Left ventricle myocardium inferior (tissue), 1 donor: ENCODE data around the gene LRRC56. TPM values are rescaled to one million over a fixed set of nuclear protein-coding genes. Genes with fewer than 3 reads are reported as not detected.
"Not testable (repeated sequence)": the region's sequence is repeated elsewhere in the genome, so short reads cannot be mapped to it uniquely, and the experiment has no call there.

Experiments
- DNase-seq: peaks from one replicate; pipeline ENCODE4 v3.0.0-alpha.2; 2020
- H3K27ac ChIP-seq: fragments of 200-600 bp; replicated peaks from 2 replicates; pipeline ENCODE4 v1.8.0; 2021
- H3K27me3 ChIP-seq: fragments of 200-600 bp; 2 replicates; pipeline ENCODE4 v1.8.0; 2021; ENCODE audit warnings: low read depth
- H3K36me3 ChIP-seq: fragments of 200-600 bp; 2 replicates; pipeline ENCODE4 v1.8.0; 2021
- H3K4me1 ChIP-seq: fragments of 200-600 bp; 2 replicates; pipeline ENCODE4 v1.8.0; 2021
- H3K4me3 ChIP-seq: fragments of 200-600 bp; 2 replicates; pipeline ENCODE4 v1.8.0; 2021; ENCODE audit warnings: mild to moderate bottlenecking, moderate library complexity
- H3K9me3 ChIP-seq: fragments of 200-600 bp; replicated peaks from 2 replicates; pipeline ENCODE4 v1.8.0; 2021
- CTCF ChIP-seq: fragments of 200-600 bp; IDR thresholded peaks from 2 replicates; pipeline ENCODE4 v1.8.0; 2021; ENCODE audit warnings: antibody characterized with exemption, mild to moderate bottlenecking, borderline replicate concordance
- intact Hi-C: fragments of 100-400 bp; cut with micrococcal nuclease; formaldehyde crosslinking; loops from one replicate; pipeline ENCODE4 v1.11.0; 2022
- total RNA-seq: library from RNA; stranded (reverse); fragmentation: NEBNext Ultra II Directional; extraction: Animal tissue kit (Norgen Biotek cat#: 25700); gene quantifications from one replicate; pipeline ENCODE4 v1.2.1, GENCODE V29; 2021
- donor health status: DM: no; HTN: yes; CAD: no; lungs with severe emphysema.

Gene LRRC56
- total RNA-seq, 1 donor from 2014 or later, result 0.25 TPM

DNA sequence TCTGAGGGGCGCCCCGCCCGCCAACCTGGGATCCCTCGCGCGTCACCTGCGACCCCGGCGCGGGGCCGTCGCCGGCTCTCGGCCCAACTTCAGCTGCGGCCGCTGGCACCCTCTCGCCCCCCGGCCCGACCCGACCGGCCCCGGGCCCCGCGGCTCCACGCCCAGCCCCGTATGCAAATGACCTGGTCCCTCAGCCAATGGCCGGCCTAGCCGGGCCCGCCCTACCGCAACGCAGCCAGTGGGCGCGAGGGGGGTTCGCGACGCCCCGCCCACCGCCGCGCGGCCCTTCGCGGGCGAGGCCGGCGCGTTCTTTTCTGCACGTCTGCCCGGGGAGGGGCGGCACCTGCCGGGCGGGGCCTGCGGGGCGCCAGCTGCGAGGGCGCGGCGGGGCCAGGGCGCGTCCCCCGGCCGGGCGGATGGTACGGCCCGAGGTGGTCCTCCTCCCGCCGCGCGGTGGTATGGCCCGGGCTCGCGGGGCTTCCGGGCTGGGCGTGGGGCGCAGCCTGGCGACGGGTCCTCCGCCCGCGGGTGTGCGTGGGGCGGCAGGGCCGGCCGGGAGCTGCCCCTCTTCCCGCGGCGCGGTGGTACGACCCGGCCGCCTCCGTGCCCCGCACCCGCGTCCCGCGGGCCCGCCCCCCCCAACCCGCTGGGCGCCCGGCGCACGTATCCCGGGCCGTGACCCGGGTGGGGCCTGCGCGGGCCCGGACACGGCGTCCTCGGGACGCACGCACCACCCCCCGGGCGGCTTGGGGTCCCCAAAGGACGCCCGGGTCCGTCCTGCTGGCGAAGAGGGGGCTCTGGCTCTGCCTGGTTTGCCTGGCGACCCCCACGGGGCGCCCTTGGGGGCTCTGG lies 31.2 kb downstream of the LRRC56 start:
- H3K27me3 ChIP-seq, result no peaks in the 10 kb centered on the region
- H3K4me1 ChIP-seq, result peaks cover 36% of the 10 kb centered on the region
- intact Hi-C loops, result no loop called here
- peak; percentile 93 for DNase-seq
- H3K4me3 ChIP-seq, result peak overlapping the region; percentile 84
- TF ChIP-seq CTCF, result no peak
- no peaks in the 10 kb centered on the region for H3K36me3 ChIP-seq
- no peaks in the 10 kb centered on the region for H3K9me3 ChIP-seq
- H3K27ac ChIP-seq, result peak overlapping the region; percentile 99

DNA sequence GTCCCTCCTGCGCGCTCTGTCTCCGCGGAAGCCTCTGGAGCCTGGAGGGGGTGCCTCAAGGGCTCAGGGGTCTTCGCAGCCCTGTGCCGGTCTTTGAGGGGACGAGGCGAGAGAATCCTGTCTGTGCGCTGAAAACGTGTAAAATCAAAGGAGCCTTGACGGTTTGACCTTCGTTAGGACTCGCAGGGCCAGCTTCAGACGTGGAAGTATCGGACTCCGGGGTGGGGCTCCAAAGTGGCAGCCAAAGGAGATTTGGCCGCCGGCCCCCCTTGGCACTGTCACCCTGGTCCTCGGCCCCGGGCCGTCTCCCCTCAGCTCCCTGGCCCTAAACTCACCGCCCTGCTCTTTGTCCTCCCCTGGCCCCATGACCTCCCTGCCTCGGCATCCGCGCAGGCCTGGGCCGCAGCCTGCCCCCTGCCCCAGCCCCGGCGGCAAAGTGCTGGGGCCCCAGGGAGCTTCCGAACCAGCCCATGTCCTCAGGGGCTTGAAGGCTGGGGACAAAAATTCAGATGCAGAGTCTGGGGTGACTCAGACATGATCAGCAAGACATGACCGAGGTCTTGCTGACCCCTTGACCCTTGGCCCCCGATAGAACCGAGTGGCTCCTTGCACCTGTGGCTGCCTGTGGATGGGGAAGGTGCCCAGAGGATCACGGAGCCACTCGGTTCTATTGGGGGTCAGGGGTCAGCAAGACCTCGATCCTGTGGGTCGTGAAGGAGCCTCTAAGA lies 32.0 kb downstream of the LRRC56 start:
- Histone ChIP-seq H3K4me1 (peaks cover 39% of the 10 kb centered on the region), H3K36me3 (no peaks in the 10 kb centered on the region), H3K27ac (peak overlapping the region; percentile 99), H3K9me3 (no peaks in the 10 kb centered on the region), H3K4me3 (peak overlapping the region; percentile 84), H3K27me3 (no peaks in the 10 kb centered on the region)
- peak; percentile 77 for DNase-seq
- TF ChIP-seq CTCF, result no peak
- intact Hi-C loops, result no loop called here

DNA sequence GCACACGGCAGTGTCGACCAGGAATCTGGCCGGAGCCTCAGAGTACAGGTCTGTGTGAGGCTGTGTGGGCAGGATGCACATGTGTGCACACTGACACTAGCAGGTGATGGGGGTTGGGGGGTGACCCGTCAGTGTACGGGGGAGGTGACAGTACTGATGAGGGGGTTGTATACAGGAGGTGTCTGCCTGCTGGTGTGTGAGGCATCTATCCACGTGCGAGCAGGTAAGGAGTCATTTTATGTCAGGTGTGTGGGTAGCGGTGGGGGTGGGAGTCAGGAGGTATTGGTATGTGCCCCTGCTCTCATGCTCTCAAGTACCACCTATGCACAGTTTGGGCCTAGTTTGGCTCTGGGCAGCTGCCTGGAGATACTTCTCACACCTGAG lies 34.5 kb downstream of the LRRC56 start:
- H3K4me3 ChIP-seq, result no peak overlapping the region
- no peaks in the 10 kb centered on the region for H3K36me3 ChIP-seq
- H3K4me1 ChIP-seq, result peaks cover 48% of the 10 kb centered on the region
- DNase-seq, result no peak
- H3K9me3 ChIP-seq, result no peaks in the 10 kb centered on the region
- no peaks in the 10 kb centered on the region for H3K27me3 ChIP-seq
- TF ChIP-seq CTCF, result no peak
- intact Hi-C loops, result no loop called here
- H3K27ac ChIP-seq, result no peak overlapping the region

DNA sequence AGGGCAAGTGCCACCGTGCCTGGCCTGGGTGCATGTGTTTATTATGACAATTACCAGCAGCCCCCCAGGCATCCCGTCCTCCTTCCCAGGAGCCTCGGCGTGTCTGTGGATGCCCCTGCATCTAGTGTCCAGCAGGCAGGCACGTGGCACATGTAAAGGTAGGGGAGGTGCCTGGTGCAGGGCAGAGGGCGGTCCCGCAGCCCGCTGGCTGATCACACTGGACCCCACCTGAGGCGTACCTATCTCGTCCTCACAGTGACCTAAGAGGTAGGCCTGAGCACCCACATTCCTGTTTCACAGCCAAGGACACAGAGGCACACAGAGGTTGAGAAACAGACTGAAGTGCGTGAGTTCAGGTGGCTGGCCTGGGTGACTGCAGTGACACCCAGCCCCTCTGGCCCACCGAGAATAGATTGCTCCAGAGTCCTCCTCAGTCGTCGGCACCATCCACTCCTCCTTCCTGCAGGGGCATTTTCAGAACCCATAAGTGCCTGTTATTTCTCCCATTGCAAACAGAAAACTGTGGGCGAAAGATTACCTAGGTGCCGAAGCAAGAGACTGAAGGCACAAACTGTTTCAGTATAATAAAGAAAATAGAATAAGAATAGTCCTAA lies 35.9 kb downstream of the LRRC56 start:
- H3K36me3 ChIP-seq, result no peaks in the 10 kb centered on the region
- no peak overlapping the region for H3K27ac ChIP-seq
- peaks cover 49% of the 10 kb centered on the region for H3K4me1 ChIP-seq
- H3K4me3 ChIP-seq, result no peak overlapping the region
- no peak for DNase-seq
- no peaks in the 10 kb centered on the region for H3K27me3 ChIP-seq
- H3K9me3 ChIP-seq, result no peaks in the 10 kb centered on the region
- no peak for TF ChIP-seq CTCF
- intact Hi-C loops, result no loop called here

DNA sequence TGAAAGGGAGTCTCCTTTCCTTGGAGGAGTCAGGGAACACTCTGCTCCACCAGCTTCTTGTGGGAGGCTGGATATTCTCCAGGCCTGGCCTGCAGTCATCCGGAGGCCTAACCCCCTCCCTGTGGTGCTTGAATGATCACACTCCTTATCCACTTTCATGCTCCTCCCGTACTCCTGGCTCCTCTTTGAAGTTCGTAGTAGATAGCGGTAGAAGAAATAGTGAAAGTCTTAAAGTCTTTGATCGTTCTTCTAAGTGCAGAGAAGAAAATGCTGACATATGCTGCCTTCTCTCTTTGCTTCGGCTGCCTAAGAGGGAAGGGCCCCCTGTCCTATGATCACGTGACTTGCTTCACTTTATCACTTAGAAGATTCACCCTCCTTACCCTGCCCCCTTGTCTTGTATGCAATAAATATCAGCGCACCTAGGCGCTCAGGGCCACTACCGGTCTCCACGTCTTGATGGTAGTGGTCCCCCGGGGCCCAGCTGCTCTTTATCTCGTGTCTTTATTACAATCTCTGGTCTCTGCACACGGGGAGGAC lies 36.8 kb downstream of the LRRC56 start:
- H3K27ac ChIP-seq, H3K27me3 ChIP-seq, intact Hi-C loops, DNase-seq, H3K9me3 ChIP-seq, H3K36me3 ChIP-seq: not testable (repeated sequence)
- peak overlapping the region; percentile 79 for H3K4me3 ChIP-seq
- H3K4me1 ChIP-seq, result peaks cover 55% of the 10 kb centered on the region
